Measurements from ENCODE around the gene TUSC2. TPM values are rescaled to one million over a fixed set of nuclear protein-coding genes. Genes with fewer than 3 reads are reported as not detected.
A peak's percentile ranks its signal among the peaks of the same experiment; 100 is the strongest.

The TUSC2 gene
- total and polyA plus RNA-seq, 2 experiments from 2014 or later: 41.6 to 71.0 TPM

DNA sequence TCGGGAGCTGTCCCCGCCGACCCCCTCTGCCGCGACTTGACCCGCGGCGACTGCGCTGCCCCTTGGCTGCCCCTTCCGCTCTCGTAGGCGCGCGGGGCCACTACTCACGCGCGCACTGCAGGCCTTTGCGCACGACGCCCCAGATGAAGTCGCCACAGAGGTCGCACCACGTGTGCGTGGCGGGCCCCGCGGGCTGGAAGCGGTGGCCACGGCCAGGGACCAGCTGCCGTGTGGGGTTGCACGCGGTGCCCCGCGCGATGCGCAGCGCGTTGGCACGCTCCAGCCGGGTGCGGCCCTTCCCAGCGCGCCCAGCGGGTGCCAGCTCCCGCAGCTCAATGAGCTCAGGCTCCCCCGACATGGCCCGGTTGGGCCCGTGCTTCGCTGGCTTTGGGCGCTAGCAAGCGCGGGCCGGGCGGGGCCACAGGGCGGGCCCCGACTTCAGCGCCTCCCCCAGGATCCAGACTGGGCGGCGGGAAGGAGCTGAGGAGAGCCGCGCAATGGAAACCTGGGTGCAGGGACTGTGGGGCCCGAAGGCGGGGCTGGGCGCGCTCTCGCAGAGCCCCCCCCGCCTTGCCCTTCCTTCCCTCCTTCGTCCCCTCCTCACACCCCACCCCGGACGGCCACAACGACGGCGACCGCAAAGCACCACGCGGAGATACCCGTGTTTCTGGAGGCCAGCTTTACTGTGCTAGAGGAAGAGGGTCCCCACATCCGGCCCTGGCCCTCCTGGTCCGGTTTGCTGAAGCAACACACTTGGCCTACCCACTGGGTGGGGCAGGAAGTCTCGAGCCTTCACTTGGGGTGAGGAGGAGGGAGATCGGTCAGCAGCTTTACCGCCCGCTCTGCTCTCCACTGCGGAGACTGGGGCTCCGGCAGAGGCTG, 12.7 kb upstream of the TUSC2 start, which contains the start of gene RASSF1 (continued):
- TF ChIP-seq ZNF462 (CRISPR knock-in tag; IDR thresholded peaks at IDR 0.05) (no peak), JUNB (IDR thresholded peaks at IDR 0.05; ENCODE audit: unreplicated experiment) (no peak), NANOG (IDR thresholded peaks at IDR 0.05; ENCODE audit: borderline replicate concordance) (no peak), CREB1 (CRISPR knock-in tag; IDR thresholded peaks at IDR 0.05; ENCODE audit: low read depth) (no peak), ZNF331 (CRISPR knock-in tag; IDR thresholded peaks at IDR 0.05; ENCODE audit: low read depth) (no peak), CTCF (conservative IDR thresholded peaks at IDR 0.05; ENCODE audit: low read depth in 2 of 2) (no peak)

DNA sequence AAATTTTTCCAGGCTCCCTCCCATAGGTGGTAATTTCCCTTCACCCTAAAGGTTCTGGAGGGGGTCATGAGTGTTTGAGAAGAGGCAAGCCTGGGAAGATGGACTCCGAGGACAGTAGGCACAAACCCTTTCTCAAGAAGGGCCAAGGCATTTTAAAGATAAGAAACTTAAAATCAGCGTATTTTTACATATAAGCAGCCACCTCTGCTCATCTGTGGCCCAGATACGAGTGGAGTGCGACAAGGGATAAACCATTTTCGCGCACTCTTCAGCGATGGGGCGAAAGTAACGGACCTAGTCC, 12.1 kb upstream of the TUSC2 start:
- H3K36me3 ChIP-seq (ENCODE audit: insufficient read depth): no peaks in the 10 kb centered on the region
- peak overlapping the region; percentile 85; the same call in 1 of the 2 replicates for H2AFZ ChIP-seq
- peaks cover 62% of the 10 kb centered on the region for H3K27me3 ChIP-seq (ENCODE audit: insufficient read depth)
- H3K9me2 ChIP-seq (ENCODE audit: insufficient read depth): no peaks in the 10 kb centered on the region
- Mint-ChIP-seq H3K27me3 (ENCODE audit: insufficient read depth, low read depth, poor library complexity) (peaks cover 69% of the 10 kb centered on the region), H3K36me3 (ENCODE audit: low read depth) (no peaks in the 10 kb centered on the region; the same call in 2 of the 3 replicates), H3K27ac (no peak overlapping the region), H3K4me3 (peak overlapping the region; percentile 62), H3K4me1 (peaks cover 29% of the 10 kb centered on the region), H3K9me3 (peaks cover 3% of the 10 kb centered on the region; the same call in 1 of the 3 replicates)
- H3K4me2 ChIP-seq: peak overlapping the region; percentile 90
- H3K4me3 ChIP-seq: peak overlapping the region; percentile 65
- H3K27ac ChIP-seq (ENCODE audit: low read depth): no peak overlapping the region
- peaks cover 24% of the 10 kb centered on the region for H3K4me1 ChIP-seq (ENCODE audit: insufficient read depth)
- TF ChIP-seq POLR2AphosphoS5 (IDR thresholded peaks at IDR 0.05; ENCODE audit: low read depth) (no peak), CREB1 (CRISPR knock-in tag; IDR thresholded peaks at IDR 0.05; ENCODE audit: low read depth) (no peak), EZH2 (IDR thresholded peaks at IDR 0.05; ENCODE audit: low read depth, unreplicated experiment) (peak; percentile 48), ETS1 (IDR thresholded peaks at IDR 0.05) (no peak), JUNB (IDR thresholded peaks at IDR 0.05; ENCODE audit: unreplicated experiment) (no peak), EZH2phosphoT487 (IDR thresholded peaks at IDR 0.05; ENCODE audit: unreplicated experiment) (no peak), CTCF (conservative IDR thresholded peaks at IDR 0.05; ENCODE audit: low read depth in 2 of 2) (no peak), ZNF331 (CRISPR knock-in tag; IDR thresholded peaks at IDR 0.05; ENCODE audit: low read depth) (no peak)
- H3F3A ChIP-seq (replicated peaks; ENCODE audit: low read depth): peaks cover 38% of the 10 kb centered on the region
- peaks cover 17% of the 10 kb centered on the region for H3K79me2 ChIP-seq (replicated peaks; ENCODE audit: insufficient read depth)
- DNase-seq (ENCODE audit: low spot score) (no peak), ATAC-seq (no peak)
- peaks cover 11% of the 10 kb centered on the region for H4K20me1 ChIP-seq (replicated peaks; ENCODE audit: insufficient read depth)

Measured in GM23338 (cell line).